ELF-1 (cell line): Measurements from ENCODE around the gene SUSD5.
"Not testable (repeated sequence)": the region's sequence is repeated elsewhere in the genome, so short reads cannot be mapped to it uniquely, and the experiment has no call there.

Source experiments
- DNase-seq: peaks from one replicate; pipeline ENCODE4 v3.0.0-alpha.2; 2016; ENCODE audit warnings: low read depth, low spot score

Gene SUSD5

GRCh38 chr3:33115024-33115768 is 103.4 kb downstream of the SUSD5 start:
- DNase-seq: peak; percentile 66

- no peak for DNase-seq
Observed at GRCh38 chr3:33114622-33115023, 104.0 kb downstream of the SUSD5 start.

GRCh38 chr3:33113772-33114621 is 104.6 kb downstream of the SUSD5 start, which contains the start of gene CRTAP:
Gene CRTAP (plus strand): TSS chr3:33114014. CDS start chr3:33114078, 64 bp downstream.
- peak; percentile 95 for DNase-seq

- DNase-seq: no peak
Observed at GRCh38 chr3:33111581-33111980, 107.0 kb downstream of the SUSD5 start.

GRCh38 chr3:33106854-33107253 is 111.8 kb downstream of the SUSD5 start:
- not testable (repeated sequence) for DNase-seq

GRCh38 chr3:33105341-33105948 is 113.2 kb downstream of the SUSD5 start:
- DNase-seq: no peak

- no peak for DNase-seq
Observed at GRCh38 chr3:33104803-33105202, 113.8 kb downstream of the SUSD5 start.

- no peak for DNase-seq
Observed at GRCh38 chr3:33103480-33103879, 115.1 kb downstream of the SUSD5 start.

GRCh38 chr3:33103034-33103433 is 115.6 kb downstream of the SUSD5 start:
- DNase-seq: no peak

- DNase-seq: no peak
Observed at GRCh38 chr3:33100229-33100628, 118.4 kb downstream of the SUSD5 start.
